Measurements from ENCODE around the gene AGMO.

DNA sequence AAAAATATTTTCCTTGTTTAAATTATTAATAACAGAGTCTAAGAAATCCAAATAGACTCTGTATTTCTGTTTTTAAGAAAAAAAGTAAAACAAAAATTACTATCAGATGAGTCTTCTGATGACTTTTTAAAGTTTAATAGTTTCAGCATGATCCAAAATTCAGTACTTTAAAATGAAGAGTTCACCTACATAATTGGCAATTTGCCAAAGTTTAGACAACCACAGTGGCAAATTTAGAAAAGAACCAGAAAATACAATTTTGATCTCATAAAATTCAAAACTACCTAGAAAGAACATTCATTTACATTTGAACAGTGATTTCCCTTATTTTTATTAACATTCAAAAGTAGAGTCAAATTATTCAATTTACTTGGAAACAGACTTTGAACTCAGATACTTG is 56.1 kb downstream of the AGMO start:
- TF ChIP-seq, protein P1, sequence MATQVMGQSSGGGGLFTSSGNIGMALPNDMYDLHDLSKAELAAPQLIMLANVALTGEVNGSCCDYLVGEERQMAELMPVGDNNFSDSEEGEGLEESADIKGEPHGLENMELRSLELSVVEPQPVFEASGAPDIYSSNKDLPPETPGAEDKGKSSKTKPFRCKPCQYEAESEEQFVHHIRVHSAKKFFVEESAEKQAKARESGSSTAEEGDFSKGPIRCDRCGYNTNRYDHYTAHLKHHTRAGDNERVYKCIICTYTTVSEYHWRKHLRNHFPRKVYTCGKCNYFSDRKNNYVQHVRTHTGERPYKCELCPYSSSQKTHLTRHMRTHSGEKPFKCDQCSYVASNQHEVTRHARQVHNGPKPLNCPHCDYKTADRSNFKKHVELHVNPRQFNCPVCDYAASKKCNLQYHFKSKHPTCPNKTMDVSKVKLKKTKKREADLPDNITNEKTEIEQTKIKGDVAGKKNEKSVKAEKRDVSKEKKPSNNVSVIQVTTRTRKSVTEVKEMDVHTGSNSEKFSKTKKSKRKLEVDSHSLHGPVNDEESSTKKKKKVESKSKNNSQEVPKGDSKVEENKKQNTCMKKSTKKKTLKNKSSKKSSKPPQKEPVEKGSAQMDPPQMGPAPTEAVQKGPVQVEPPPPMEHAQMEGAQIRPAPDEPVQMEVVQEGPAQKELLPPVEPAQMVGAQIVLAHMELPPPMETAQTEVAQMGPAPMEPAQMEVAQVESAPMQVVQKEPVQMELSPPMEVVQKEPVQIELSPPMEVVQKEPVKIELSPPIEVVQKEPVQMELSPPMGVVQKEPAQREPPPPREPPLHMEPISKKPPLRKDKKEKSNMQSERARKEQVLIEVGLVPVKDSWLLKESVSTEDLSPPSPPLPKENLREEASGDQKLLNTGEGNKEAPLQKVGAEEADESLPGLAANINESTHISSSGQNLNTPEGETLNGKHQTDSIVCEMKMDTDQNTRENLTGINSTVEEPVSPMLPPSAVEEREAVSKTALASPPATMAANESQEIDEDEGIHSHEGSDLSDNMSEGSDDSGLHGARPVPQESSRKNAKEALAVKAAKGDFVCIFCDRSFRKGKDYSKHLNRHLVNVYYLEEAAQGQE (IDR thresholded peaks at IDR 0.05; ENCODE audit: borderline replicate concordance) = no peak
- TF ChIP-seq, protein P2, sequence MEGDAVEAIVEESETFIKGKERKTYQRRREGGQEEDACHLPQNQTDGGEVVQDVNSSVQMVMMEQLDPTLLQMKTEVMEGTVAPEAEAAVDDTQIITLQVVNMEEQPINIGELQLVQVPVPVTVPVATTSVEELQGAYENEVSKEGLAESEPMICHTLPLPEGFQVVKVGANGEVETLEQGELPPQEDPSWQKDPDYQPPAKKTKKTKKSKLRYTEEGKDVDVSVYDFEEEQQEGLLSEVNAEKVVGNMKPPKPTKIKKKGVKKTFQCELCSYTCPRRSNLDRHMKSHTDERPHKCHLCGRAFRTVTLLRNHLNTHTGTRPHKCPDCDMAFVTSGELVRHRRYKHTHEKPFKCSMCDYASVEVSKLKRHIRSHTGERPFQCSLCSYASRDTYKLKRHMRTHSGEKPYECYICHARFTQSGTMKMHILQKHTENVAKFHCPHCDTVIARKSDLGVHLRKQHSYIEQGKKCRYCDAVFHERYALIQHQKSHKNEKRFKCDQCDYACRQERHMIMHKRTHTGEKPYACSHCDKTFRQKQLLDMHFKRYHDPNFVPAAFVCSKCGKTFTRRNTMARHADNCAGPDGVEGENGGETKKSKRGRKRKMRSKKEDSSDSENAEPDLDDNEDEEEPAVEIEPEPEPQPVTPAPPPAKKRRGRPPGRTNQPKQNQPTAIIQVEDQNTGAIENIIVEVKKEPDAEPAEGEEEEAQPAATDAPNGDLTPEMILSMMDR (IDR thresholded peaks at IDR 0.05; ENCODE audit: poor library complexity, severe bottlenecking) = no peak
- TF ChIP-seq EZH2 (IDR thresholded peaks at IDR 0.05; ENCODE audit: borderline replicate concordance, insufficient read depth, low read length, poor library complexity, severe bottlenecking) (no peak), TAF1 (IDR thresholded peaks at IDR 0.05; ENCODE audit: low read depth) (no peak)

All from neural cell (in vitro differentiated cells).